ENCODE measurements around the gene KNG1. TPM values are rescaled to one million over a fixed set of nuclear protein-coding genes. Genes with fewer than 3 reads are reported as not detected.

KNG1 gene
- polyA plus RNA-seq, 3 donors = 0.02 to 0.04 TPM; not detected in 1

GRCh38 chr3:186789554-186790260, 72.5 kb downstream of the KNG1 start:
- WGBS, 3 donors = 51 to 62% (median 59%) methylated on average over 4 of the region's 4 CpGs
- no peak overlapping the region for H3K27ac ChIP-seq (ENCODE audit: low read depth, low read length)

- no peak overlapping the region for H3K27ac ChIP-seq (ENCODE audit: low read depth, low read length)
- WGBS, 3 donors = 56 to 75% (median 74%) methylated on average over 8 of the region's 8 CpGs
These were observed 73.3 kb downstream of the KNG1 start for GRCh38 chr3:186790261-186790981.

Other genes starting within 250 kb of the KNG1 start
- 1 to 10 TPM; 1.2 to 6.7 (median 1.4) TPM for gene CRYGS, start 173.0 kb upstream of the KNG1 start, polyA plus RNA-seq
- 1 to 10 TPM; 3.5 to 9.8 (median 6.8) TPM for gene TBCCD1, start 150.0 kb upstream of the KNG1 start, polyA plus RNA-seq
- gene DNAJB11, start 146.6 kb upstream of the KNG1 start, polyA plus RNA-seq = 10 to 100 TPM; 23.6 to 44.9 (median 40.7) TPM
- gene AHSG, start 104.3 kb upstream of the KNG1 start, polyA plus RNA-seq = under 1 TPM in 1 of 3 donors, not detected in 2; 0.06 TPM
- not detected for gene FETUB, start 77.0 kb upstream of the KNG1 start, polyA plus RNA-seq
- not detected for gene HRG, start 51.3 kb upstream of the KNG1 start, polyA plus RNA-seq
- 100 to 1,000 TPM; 281 to 425 (median 396) TPM for gene EIF4A2, start 66.2 kb downstream of the KNG1 start, polyA plus RNA-seq
- gene RFC4, start 89.1 kb downstream of the KNG1 start, polyA plus RNA-seq = 10 to 100 TPM in 2 of 3 donors, 1 to 10 TPM in 1; 7.8 to 14.4 (median 12.7) TPM
- 1,000 to 10,000 TPM in 1 of 3 donors, 100 to 1,000 TPM in 1, 10 to 100 TPM in 1; 98.4 to 1,082 (median 265) TPM for gene ADIPOQ, start 125.4 kb downstream of the KNG1 start, polyA plus RNA-seq
- gene ST6GAL1, start 213.2 kb downstream of the KNG1 start, polyA plus RNA-seq = 10 to 100 TPM in 2 of 3 donors, 1 to 10 TPM in 1; 6.0 to 15.2 (median 10.8) TPM